IMR-90 (cell line): Measurements from ENCODE around the gene PAK5. TPM values are rescaled to one million over a fixed set of nuclear protein-coding genes. Genes with fewer than 3 reads are reported as not detected.

Source experiments
- ATAC-seq: fragments of 200-7000 bp; cut with Tn5 transposase; 2 replicates; pipeline ENCODE4 v1.9.1; 2020; ENCODE audit warnings: low read depth, mild to moderate bottlenecking, moderate library complexity
- BruUV-seq: library from RNA; stranded (reverse); fragments of 400-500 nt; replicated peaks from 2 replicates; lab custom pipeline; 2021; lab: Mats Ljungman, UMichigan
- CTCF ChIA-PET: fragments of 300-600 bp; formaldehyde crosslinking; extraction: SDS; loops from one replicate; lab custom pipeline; 2021; ENCODE audit warnings: antibody characterized with exemption; lab: Yijun Ruan, JAX
- POLR2A ChIA-PET: fragments of 300-600 bp; sonication (Branson Sonifier 250); formaldehyde crosslinking; loops from one replicate; lab custom pipeline; 2022; ENCODE audit warnings: antibody characterized with exemption; ENCODE audit not compliant: unreplicated experiment; lab: Charles Lee
- DNase-seq: peaks from one replicate; pipeline ENCODE4 v3.0.0; 2013
- H2AFZ ChIP-seq: replicated peaks from 2 replicates; pipeline ENCODE3; 2013; ENCODE audit warnings: low read length, mild to moderate bottlenecking; ENCODE audit not compliant: poor library complexity
- H2AK5ac ChIP-seq: 2 replicates; pipeline ENCODE4 v1.6.1; 2013; ENCODE audit warnings: low read depth, low read length, inconsistent platforms
- H2AK9ac ChIP-seq: replicated peaks from 2 replicates; pipeline ENCODE3; 2013; ENCODE audit warnings: mild to moderate bottlenecking, low read depth, low read length, moderate library complexity; ENCODE audit not compliant: poor library complexity
- H2BK120ac ChIP-seq: 2 replicates; pipeline ENCODE4 v1.6.1; 2013; ENCODE audit warnings: low read depth, low read length, inconsistent platforms
- H2BK15ac ChIP-seq: 3 replicates; pipeline ENCODE4 v1.6.1; 2013; ENCODE audit warnings: low read depth, low read length, inconsistent platforms
- H2BK20ac ChIP-seq: 2 replicates; pipeline ENCODE4 v1.6.1; 2013; ENCODE audit warnings: low read depth, mild to moderate bottlenecking, inconsistent platforms, low read length, moderate library complexity
- H2BK5ac ChIP-seq: 2 replicates; pipeline ENCODE4 v1.6.1; 2013; ENCODE audit warnings: mild to moderate bottlenecking, low read depth, low read length, inconsistent platforms; ENCODE audit not compliant: poor library complexity, severe bottlenecking
- H3K14ac ChIP-seq: replicated peaks from 2 replicates; pipeline ENCODE4 v1.6.1; 2013; ENCODE audit warnings: low read depth, low read length, inconsistent platforms
- H3K18ac ChIP-seq: 2 replicates; pipeline ENCODE4 v1.6.1; 2013; ENCODE audit warnings: low read depth, low read length, control low read depth
- H3K23ac ChIP-seq: 2 replicates; pipeline ENCODE4 v1.6.1; 2013; ENCODE audit warnings: low read depth, low read length, inconsistent platforms
- H3K27ac ChIP-seq: 2 replicates; pipeline ENCODE4 v1.5.1; 2013; ENCODE audit warnings: mild to moderate bottlenecking, control low read depth, low read length; ENCODE audit not compliant: insufficient read depth
- H3K27me3 ChIP-seq: 2 replicates; pipeline ENCODE4 v1.6.1; 2013; ENCODE audit warnings: low read length; ENCODE audit not compliant: control insufficient read depth, insufficient read depth
- H3K36me3 ChIP-seq: 2 replicates; pipeline ENCODE4 v1.6.1; 2013; ENCODE audit warnings: low read length, mixed read lengths; ENCODE audit not compliant: control insufficient read depth, insufficient read depth
- H3K4ac ChIP-seq: 2 replicates; pipeline ENCODE4 v1.6.1; 2013; ENCODE audit warnings: low read depth, low read length, inconsistent platforms
- H3K4me1 ChIP-seq: 2 replicates; pipeline ENCODE4 v1.6.1; 2013; ENCODE audit warnings: low read length, mixed read lengths; ENCODE audit not compliant: control insufficient read depth, insufficient read depth
- H3K4me2 ChIP-seq: 2 replicates; pipeline ENCODE4 v1.6.1; 2013; ENCODE audit warnings: low read depth, mild to moderate bottlenecking, control low read depth, low read length, moderate library complexity
- H3K4me3 ChIP-seq: 2 replicates; pipeline ENCODE4 v1.5.1; 2013; ENCODE audit warnings: low read depth, mild to moderate bottlenecking, control low read depth, low read length, moderate library complexity; ENCODE audit not compliant: insufficient read depth
- H3K56ac ChIP-seq: 2 replicates; pipeline ENCODE4 v1.6.1; 2013; ENCODE audit warnings: low read length, inconsistent platforms; ENCODE audit not compliant: insufficient read depth; ENCODE audit errors: extremely low read depth
- H3K79me1 ChIP-seq, 2 experiments: 2 replicates each; pipeline ENCODE4 v1.6.1; 2013; ENCODE audit warnings: low read length in 2 of 2, inconsistent platforms in 1 of 2, low read depth in 1 of 2
- H3K9ac ChIP-seq: 2 replicates; pipeline ENCODE4 v1.6.1; 2013; ENCODE audit warnings: low read depth, low read length, control low read depth
- H3K9me1 ChIP-seq: 2 replicates; pipeline ENCODE4 v1.6.1; 2013; ENCODE audit warnings: low read length, inconsistent platforms; ENCODE audit not compliant: insufficient read depth
- H3K9me3 ChIP-seq: 2 replicates; pipeline ENCODE4 v1.6.1; 2013; ENCODE audit warnings: low read length; ENCODE audit not compliant: control insufficient read depth, insufficient read depth
- H4K20me1 ChIP-seq: 2 replicates; pipeline ENCODE4 v1.6.1; 2013; ENCODE audit warnings: low read length, inconsistent platforms; ENCODE audit not compliant: insufficient read depth
- H4K5ac ChIP-seq: 2 replicates; pipeline ENCODE4 v1.6.1; 2013; ENCODE audit warnings: mild to moderate bottlenecking, low read depth, low read length, control low read depth
- H4K8ac ChIP-seq, 2 experiments: 2 replicates each; pipeline ENCODE4 v1.6.1; 2013; ENCODE audit warnings: low read depth in 2 of 2, low read length in 2 of 2, control low read depth in 1 of 2, inconsistent platforms in 1 of 2
- H4K91ac ChIP-seq: 2 replicates; pipeline ENCODE4 v1.6.1; 2013; ENCODE audit warnings: low read depth, low read length, inconsistent platforms; ENCODE audit not compliant: insufficient read depth
- CEBPB ChIP-seq: IDR thresholded peaks from 2 replicates; pipeline ENCODE4 v1.6.1; 2012; ENCODE audit warnings: low read depth, low read length, improper control_type of control experiment
- CHD1 ChIP-seq: IDR thresholded peaks from 2 replicates; pipeline ENCODE4 v1.6.1; 2012; ENCODE audit warnings: low read depth, low read length, improper control_type of control experiment
- CTCF ChIP-seq: conservative IDR thresholded peaks from 2 replicates; pipeline ENCODE4 v1.5.1; 2012; ENCODE audit warnings: mild to moderate bottlenecking, low read depth, low read length, improper control_type of control experiment
- FOS ChIP-seq: fragments of 150-350 bp; IDR thresholded peaks from 2 replicates; pipeline ENCODE4 v1.6.1; 2016; ENCODE audit warnings: low read depth, low read length
- MAFK ChIP-seq: IDR thresholded peaks from 2 replicates; pipeline ENCODE4 v1.6.1; 2012; ENCODE audit warnings: low read depth, low read length, improper control_type of control experiment
- MAZ ChIP-seq: IDR thresholded peaks from 2 replicates; pipeline ENCODE4 v1.6.1; 2012; ENCODE audit warnings: low read depth, mild to moderate bottlenecking, low read length, improper control_type of control experiment, moderate library complexity, borderline replicate concordance
- MXI1 ChIP-seq: IDR thresholded peaks from 2 replicates; pipeline ENCODE4 v1.6.1; 2012; ENCODE audit warnings: low read depth, mild to moderate bottlenecking, low read length, moderate library complexity, borderline replicate concordance
- NFE2L2 ChIP-seq: fragments of 150-350 bp; IDR thresholded peaks from 2 replicates; pipeline ENCODE4 v1.6.1; 2016; ENCODE audit warnings: low read depth, mild to moderate bottlenecking, low read length
- POLR2A ChIP-seq: IDR thresholded peaks from 2 replicates; pipeline ENCODE4 v1.6.1; 2012; ENCODE audit warnings: mild to moderate bottlenecking, low read depth, low read length
- RAD21 ChIP-seq: IDR thresholded peaks from 2 replicates; pipeline ENCODE4 v1.6.1; 2012; ENCODE audit warnings: low read length, improper control_type of control experiment
- RFX5 ChIP-seq: IDR thresholded peaks from 2 replicates; pipeline ENCODE4 v1.8.0; 2012; ENCODE audit warnings: low read depth, mild to moderate bottlenecking, low read length, moderate library complexity
- SMC3 ChIP-seq: fragments of 150-350 bp; IDR thresholded peaks from 2 replicates; pipeline ENCODE4 v1.6.1; 2016; ENCODE audit warnings: low read depth, mild to moderate bottlenecking, antibody characterized with exemption, low read length, moderate library complexity
- USF2 ChIP-seq: fragments of 150-350 bp; IDR thresholded peaks from 2 replicates; pipeline ENCODE4 v1.6.1; 2017; ENCODE audit warnings: mild to moderate bottlenecking, antibody characterized with exemption, low read length, low read depth
- WGBS, 2 experiments: methylation state at CpG; one replicate each; pipeline versions ENCODE4 v1.1.5 to v1.1.7; 2013; ENCODE audit warnings: missing lambda C conversion rate in 2 of 2; ENCODE audit not compliant: insufficient read length in 1 of 2; ENCODE audit errors: extremely low coverage in 2 of 2; 5-methylcytosine and 5-hydroxymethylcytosine counted together
- dilution Hi-C: fragments of 300-500 bp; cut with HindIII; formaldehyde crosslinking; loops from one replicate; pipeline ENCODE4 v1.14.3; 2018; ENCODE audit warnings: low sequenced_read_pairs; ENCODE audit not compliant: unreplicated experiment
- in situ Hi-C: fragments of 300-500 bp; cut with MboI; formaldehyde crosslinking; loops from 3 replicates; pipeline ENCODE4 v1.14.3; 2019; ENCODE audit warnings: low sequenced_read_pairs, inconsistent platforms, mixed read lengths
- intact Hi-C: fragments of 100-400 bp; cut with micrococcal nuclease; formaldehyde crosslinking; loops from 2 replicates; pipeline ENCODE4 v1.10.0; 2022
- polyA plus RNA-seq, 3 experiments: library from polyadenylated mRNA; depleted of rRNA; stranded (reverse); fragments of >200 nt; gene quantifications; 2 replicates each; pipeline ENCODE4 v1.2.3, GENCODE V29; 2012; ENCODE audit warnings: low replicate concordance in 1 of 3
- total RNA-seq: library from RNA; depleted of rRNA; stranded (reverse); fragments of >200 nt; gene quantifications from 2 replicates; pipeline ENCODE4 v1.2.3, GENCODE V29; 2012
- TF ChIP-seq, protein P1 (sequence below): fragments of 150-350 bp; IDR thresholded peaks from 2 replicates; pipeline ENCODE4 v1.6.1; 2016; ENCODE audit warnings: low read depth, mild to moderate bottlenecking, low read length, moderate library complexity, borderline replicate concordance

Gene PAK5
- total and polyA plus RNA-seq, 2 of the 4 experiments (the other 2 are of a cell fraction) = not detected

- no peak overlapping the region for H2AFZ ChIP-seq
- H3K9me1 ChIP-seq = no peaks in the 10 kb centered on the region
- ChIA-PET CTCF (interaction anchor here (1.0 kb wide), 1 partner anchor 187 kb away, joined by 3 read pairs; no protein-coding TSS in a partner anchor), POLR2A (no interaction called here)
- H3K23ac ChIP-seq = no peak overlapping the region
- H2BK20ac ChIP-seq = no peak overlapping the region
- H3K27me3 ChIP-seq = peaks cover 6% of the 10 kb centered on the region
- TF ChIP-seq CHD1 (no peak), NFE2L2 (no peak), MAFK (no peak), RFX5 (no peak), MXI1 (no peak), SMC3 (no peak), CTCF (no peak), MAZ (no peak), RAD21 (no peak), POLR2A (no peak), USF2 (no peak), CEBPB (no peak), FOS (no peak)
- TF ChIP-seq, protein P1, sequence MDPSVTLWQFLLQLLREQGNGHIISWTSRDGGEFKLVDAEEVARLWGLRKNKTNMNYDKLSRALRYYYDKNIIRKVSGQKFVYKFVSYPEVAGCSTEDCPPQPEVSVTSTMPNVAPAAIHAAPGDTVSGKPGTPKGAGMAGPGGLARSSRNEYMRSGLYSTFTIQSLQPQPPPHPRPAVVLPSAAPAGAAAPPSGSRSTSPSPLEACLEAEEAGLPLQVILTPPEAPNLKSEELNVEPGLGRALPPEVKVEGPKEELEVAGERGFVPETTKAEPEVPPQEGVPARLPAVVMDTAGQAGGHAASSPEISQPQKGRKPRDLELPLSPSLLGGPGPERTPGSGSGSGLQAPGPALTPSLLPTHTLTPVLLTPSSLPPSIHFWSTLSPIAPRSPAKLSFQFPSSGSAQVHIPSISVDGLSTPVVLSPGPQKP = no peak
- H3K79me1 ChIP-seq = no peaks in the 10 kb centered on the region
- no peak overlapping the region for H2BK15ac ChIP-seq
- no peak overlapping the region for H2AK5ac ChIP-seq
- H3K9me3 ChIP-seq = no peaks in the 10 kb centered on the region
- no peak overlapping the region for H3K9ac ChIP-seq
- no peak overlapping the region for H2BK120ac ChIP-seq
- no peak overlapping the region for H3K4me2 ChIP-seq
- H4K20me1 ChIP-seq = no peaks in the 10 kb centered on the region
- no peak overlapping the region for H3K4ac ChIP-seq
- H3K4me1 ChIP-seq = no peaks in the 10 kb centered on the region
- no peak overlapping the region for H4K8ac ChIP-seq
- H3K56ac ChIP-seq = no peak overlapping the region
- dilution Hi-C loops (no loop called here), intact Hi-C loops (no loop called here), in situ Hi-C loops (no loop called here)
- no peak overlapping the region for H4K91ac ChIP-seq
- no peak overlapping the region for H4K5ac ChIP-seq
- no peak overlapping the region for H3K18ac ChIP-seq
- no peak overlapping the region for H3K4me3 ChIP-seq
- no peak overlapping the region for H3K27ac ChIP-seq
- ATAC-seq = no peak
- no peaks in the 10 kb centered on the region for H3K36me3 ChIP-seq
- no CpG with 5 or more reads among the region's 1 CpG for WGBS, 2 experiments
- no peak overlapping the region for H2BK5ac ChIP-seq
- H3K14ac ChIP-seq = no peak overlapping the region
- H2AK9ac ChIP-seq = no peak overlapping the region
- no TSS peak for BruUV-seq
- no peak for DNase-seq
These were observed 243.1 kb downstream of the PAK5 start for GRCh38 chr20:9595763-9596162.
